Measurements from ENCODE around the gene CDC25B. TPM values are rescaled to one million over a fixed set of nuclear protein-coding genes. Genes with fewer than 3 reads are reported as not detected.
"Not testable (repeated sequence)": the region's sequence is repeated elsewhere in the genome, so short reads cannot be mapped to it uniquely, and the experiment has no call there.

CDC25B gene
- polyA plus RNA-seq, 2 of the 4 experiments (the other 2 are of a cell fraction), result 136 to 150 TPM

DNA sequence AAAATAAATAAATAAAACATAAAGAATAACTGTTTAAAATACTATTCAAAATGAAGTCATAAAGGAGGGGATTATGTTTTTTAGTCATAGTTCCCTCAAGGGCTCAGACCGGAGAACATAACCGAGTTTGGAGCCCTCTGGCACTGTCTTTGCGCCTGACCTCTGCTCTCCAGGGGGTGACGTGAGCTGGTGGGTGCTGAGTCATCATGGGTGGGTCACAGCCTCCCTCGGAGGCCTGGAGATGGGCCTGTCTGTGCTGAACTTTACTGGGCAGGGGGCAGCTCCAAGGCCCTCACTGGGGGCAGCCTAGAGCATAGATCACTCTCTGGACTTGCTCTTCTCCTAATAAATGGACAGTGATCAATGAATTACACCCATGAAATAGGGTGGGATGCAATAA, 47.4 kb downstream of the CDC25B start:
- CTCF ChIA-PET, result interaction anchor here (0.7 to 4.7 kb wide), 8 partner anchors 11 to 167 kb away, joined by 3 to 41 read pairs (median 4); partner anchors contain the start of gene AP5S1
- H3K4me1 ChIP-seq, result peaks cover 28% of the 10 kb centered on the region
- H3K4me3 ChIP-seq, result no peak overlapping the region
- POLR2A ChIA-PET, result interaction anchor here (0.5 to 2.0 kb wide), 2 partner anchors 12 to 23 kb away, joined by 3 to 5 read pairs; partner anchors contain the start of gene AP5S1
- no peaks in the 10 kb centered on the region for H3K9me3 ChIP-seq
- H3K4me2 ChIP-seq, result peak overlapping the region; percentile 56
- 0 out of 2 replicates have a peak, but pooled peaks have one; percentile 21 for TF ChIP-seq FOSL2 (IDR thresholded peaks at IDR 0.05)
- peak; percentile 84 for TF ChIP-seq FOSL2 (CRISPR knock-in tag; IDR thresholded peaks at IDR 0.05)
- TF ChIP-seq, protein P1, sequence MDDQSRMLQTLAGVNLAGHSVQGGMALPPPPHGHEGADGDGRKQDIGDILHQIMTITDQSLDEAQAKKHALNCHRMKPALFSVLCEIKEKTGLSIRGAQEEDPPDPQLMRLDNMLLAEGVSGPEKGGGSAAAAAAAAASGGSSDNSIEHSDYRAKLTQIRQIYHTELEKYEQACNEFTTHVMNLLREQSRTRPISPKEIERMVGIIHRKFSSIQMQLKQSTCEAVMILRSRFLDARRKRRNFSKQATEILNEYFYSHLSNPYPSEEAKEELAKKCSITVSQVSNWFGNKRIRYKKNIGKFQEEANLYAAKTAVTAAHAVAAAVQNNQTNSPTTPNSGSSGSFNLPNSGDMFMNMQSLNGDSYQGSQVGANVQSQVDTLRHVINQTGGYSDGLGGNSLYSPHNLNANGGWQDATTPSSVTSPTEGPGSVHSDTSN (IDR thresholded peaks at IDR 0.05), result no peak
- TF ChIP-seq MAFK (IDR thresholded peaks at IDR 0.05; ENCODE audit: partially characterized antibody), result peak; percentile 96
- TF ChIP-seq NFE2L2 (conservative IDR thresholded peaks at IDR 0.05; ENCODE audit: low read length), result peak; percentile 70; the same call in 1 of the 2 replicates
- no peak for TF ChIP-seq HEYL (CRISPR knock-in tag; IDR thresholded peaks at IDR 0.05)
- TF ChIP-seq TFCP2L1 (CRISPR knock-in tag; IDR thresholded peaks at IDR 0.05), result no peak
- TF ChIP-seq CBX8 (IDR thresholded peaks at IDR 0.05), result no peak
- ATAC-seq (peak; percentile 5 to 31; a peak in 1 of 6 replicates), DNase-seq (ENCODE audit: low read depth in 1 of 2, low spot score in 1 of 2) (peak; percentile 71 to 87), FAIRE-seq (no peak)
- H3K27ac ChIP-seq, result peak overlapping the region; percentile 47 to 74; a peak in 5 of 6 replicates
- 4% methylated on average over 5 of the region's 5 CpGs for WGBS (ENCODE audit: missing lambda C conversion rate)

DNA sequence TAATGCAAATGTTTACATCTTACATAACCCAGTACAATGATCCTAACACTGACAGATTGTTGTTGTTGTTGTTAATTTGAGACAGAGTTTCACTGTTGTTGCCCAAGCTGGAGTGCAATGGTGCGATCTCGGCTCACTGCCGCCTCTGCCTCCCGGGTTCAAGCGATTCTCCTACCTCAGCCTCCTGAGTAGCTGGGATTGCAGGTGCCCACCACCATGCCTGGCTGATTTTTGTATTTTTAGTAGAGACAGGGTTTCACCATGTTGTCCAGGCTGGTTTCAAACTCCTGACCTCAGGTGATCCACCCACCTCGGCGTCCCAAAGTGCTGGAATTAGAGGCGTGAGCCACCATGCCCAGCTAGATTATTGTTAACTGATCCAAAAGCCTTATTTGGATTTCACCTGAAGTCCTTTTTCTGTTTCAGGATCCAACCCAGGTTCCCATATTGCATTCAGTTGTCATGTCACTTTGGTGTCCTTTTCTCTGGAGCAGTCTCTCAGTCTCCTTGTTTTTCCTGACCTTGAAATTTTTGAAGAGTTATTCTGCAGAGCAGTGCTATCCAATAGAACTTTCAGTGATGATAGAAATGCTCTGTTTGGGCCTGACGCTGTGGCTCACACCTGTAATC, 48.0 kb downstream of the CDC25B start:
- peak overlapping the region; percentile 56; the same call in 2 of the 3 replicates for H3K4me2 ChIP-seq

DNA sequence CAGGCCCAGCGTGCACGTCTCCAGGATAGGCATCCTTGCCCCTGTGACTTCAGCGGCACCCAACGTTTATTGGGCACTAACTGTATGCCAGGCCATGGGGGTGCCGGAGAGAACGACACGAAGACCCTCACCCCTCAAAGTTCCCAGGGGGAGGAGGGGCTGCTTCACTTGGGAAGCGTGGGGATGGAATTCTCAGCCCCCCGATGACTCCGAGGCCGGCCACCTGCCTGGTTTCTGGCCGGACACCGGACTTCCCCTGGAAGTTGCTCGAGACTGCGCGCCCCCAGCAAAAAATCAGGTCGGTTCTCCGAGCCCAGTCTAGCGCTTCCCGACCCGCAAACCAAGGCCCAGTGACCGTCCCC, 50.2 kb downstream of the CDC25B start:
- Histone ChIP-seq H3K9me3 (no peaks in the 10 kb centered on the region), H3K4me3 (peak overlapping the region; percentile 70), H3K4me2 (peak overlapping the region; percentile 94), H3K4me1 (peaks cover 28% of the 10 kb centered on the region), H3K27ac (peak overlapping the region; percentile 86 to 92)
- peak; percentile 34; the same call in 1 of the 2 replicates for TF ChIP-seq HDAC2 (IDR thresholded peaks at IDR 0.05)
- peak in 1 of 2 experiments; percentile 50; a peak in 1 of 5 replicates for TF ChIP-seq JUN (IDR thresholded peaks at IDR 0.05)
- peak; percentile 63 for TF ChIP-seq PHF8 (IDR thresholded peaks at IDR 0.05; ENCODE audit: borderline replicate concordance, low read depth)
- no peak for TF ChIP-seq EP300 (IDR thresholded peaks at IDR 0.05)
- no peak for TF ChIP-seq ESRRA (IDR thresholded peaks at IDR 0.05; ENCODE audit: borderline replicate concordance, low read length)
- TF ChIP-seq JUNB (IDR thresholded peaks at IDR 0.05), result no peak
- TF ChIP-seq, protein P2, sequence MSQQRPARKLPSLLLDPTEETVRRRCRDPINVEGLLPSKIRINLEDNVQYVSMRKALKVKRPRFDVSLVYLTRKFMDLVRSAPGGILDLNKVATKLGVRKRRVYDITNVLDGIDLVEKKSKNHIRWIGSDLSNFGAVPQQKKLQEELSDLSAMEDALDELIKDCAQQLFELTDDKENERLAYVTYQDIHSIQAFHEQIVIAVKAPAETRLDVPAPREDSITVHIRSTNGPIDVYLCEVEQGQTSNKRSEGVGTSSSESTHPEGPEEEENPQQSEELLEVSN (IDR thresholded peaks at IDR 0.05; ENCODE audit: borderline replicate concordance, low read depth), result 0 out of 2 replicates have a peak, but pooled peaks have one; percentile 11
- DNase-seq (ENCODE audit: low read depth in 1 of 2, low spot score in 1 of 2), result no peak
- no peak for FAIRE-seq
- whole genome bisulfite sequencing (ENCODE audit: missing lambda C conversion rate), result under 1% methylated on average over 18 of the region's 22 CpGs
- no peak for ATAC-seq
- ChIA-PET POLR2A (no interaction called here), CTCF (interaction anchor here (0.6 to 4.7 kb wide), 2 partner anchors 8 to 57 kb away, joined by 3 to 41 read pairs; no protein-coding TSS in a partner anchor)

More for the DNA sequence above, 48.0 kb downstream of the CDC25B start:
- WGBS (ENCODE audit: missing lambda C conversion rate), result 94% methylated on average over 9 of the region's 9 CpGs
- POLR2A ChIA-PET, result interaction anchor here (2.0 kb wide), 1 partner anchor 24 kb away, joined by 5 read pairs; the partner anchor contains the start of gene AP5S1
- not testable (repeated sequence) for H3K4me3 ChIP-seq; ATAC-seq; DNase-seq (ENCODE audit: low read depth in 1 of 2, low spot score in 1 of 2); FAIRE-seq; H3K9me3 ChIP-seq
- peaks cover 28% of the 10 kb centered on the region for H3K4me1 ChIP-seq
- CTCF ChIA-PET, result interaction anchor here (0.7 to 4.7 kb wide), 8 partner anchors 10 to 168 kb away, joined by 3 to 41 read pairs (median 4); partner anchors contain the start of gene AP5S1
- peak overlapping the region; percentile 47 to 74; a peak in 5 of 6 replicates for H3K27ac ChIP-seq

DNA sequence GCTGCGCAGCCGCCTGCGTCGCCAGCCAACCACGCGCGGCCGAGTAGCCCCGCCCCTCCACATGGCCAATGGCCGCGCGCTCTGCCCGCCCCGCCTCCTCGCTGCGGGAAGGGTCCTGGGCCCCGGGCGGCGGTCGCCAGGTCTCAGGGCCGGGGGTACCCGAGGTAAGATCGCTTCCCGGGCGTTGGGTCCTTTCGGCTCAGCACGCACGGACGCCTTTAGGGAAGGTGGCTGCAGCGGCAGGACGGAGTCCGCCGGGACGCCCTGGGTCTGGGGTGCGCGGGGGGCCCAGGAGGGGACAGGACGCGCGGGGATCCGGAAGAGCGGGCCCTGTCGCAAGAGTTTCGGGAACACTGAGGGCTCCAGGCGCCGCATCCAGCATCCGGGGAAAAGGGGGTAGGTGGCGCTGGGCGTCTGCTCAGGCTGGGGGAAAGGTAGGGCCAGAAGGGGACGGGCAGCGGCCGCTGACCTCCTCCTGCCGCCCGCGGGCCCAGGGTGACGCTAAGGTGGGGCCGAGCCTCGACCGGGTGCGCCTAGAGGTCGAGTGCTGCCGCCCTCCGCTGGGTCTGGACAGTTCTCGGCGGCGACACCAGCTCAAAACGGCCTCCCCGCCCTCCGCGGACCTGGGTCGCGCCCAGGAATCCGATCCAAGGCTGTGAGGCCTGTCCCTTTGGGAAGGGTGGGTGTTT, 50.8 kb downstream of the CDC25B start, which contains the start of gene MAVS:
MAVS (plus strand) TSS at position 95 of the 689 bp plus-strand sequence. CDS start 7,791 bp downstream, outside the sequence.
- POLR2A ChIA-PET, result no interaction called here
- ATAC-seq (peak; percentile 96 to 98), DNase-seq (ENCODE audit: low read depth in 1 of 2, low spot score in 1 of 2) (peak; percentile 87 to 91), FAIRE-seq (no peak)
- Histone ChIP-seq H3K4me2 (peak within 1 kb of the TSS; percentile 94), H3K27ac (peak within 1 kb of the TSS; percentile 86 to 92), H3K4me1 (peaks cover 28% of the 10 kb centered on the region), H3K4me3 (peak within 1 kb of the TSS; percentile 70), H3K9me3 (no peaks in the 10 kb centered on the region)
- CTCF ChIA-PET, result interaction anchor here (0.7 to 1.9 kb wide), 3 partner anchors 14 to 28 kb away, joined by 3 to 9 read pairs (median 3); partner anchors contain the start of gene AP5S1
- WGBS (ENCODE audit: missing lambda C conversion rate), result 0% methylated on average over 25 of the region's 72 CpGs
- TF ChIP-seq, protein P2 (IDR thresholded peaks at IDR 0.05; ENCODE audit: borderline replicate concordance, low read depth), result peak; percentile 5; the same call in 1 of the 2 replicates
- TF ChIP-seq KDM5A (IDR thresholded peaks at IDR 0.05) (no peak), POLR2A (IDR thresholded peaks at IDR 0.05; ENCODE audit: low read length) (peak; percentile 78), JUN (IDR thresholded peaks at IDR 0.05) (peak in 1 of 2 experiments; percentile 87; a peak in 4 of 5 replicates), GATA3 (IDR thresholded peaks at IDR 0.05; ENCODE audit: borderline replicate concordance) (0 out of 2 replicates have a peak, but pooled peaks have one; percentile 18)
- TF ChIP-seq, protein P3, sequence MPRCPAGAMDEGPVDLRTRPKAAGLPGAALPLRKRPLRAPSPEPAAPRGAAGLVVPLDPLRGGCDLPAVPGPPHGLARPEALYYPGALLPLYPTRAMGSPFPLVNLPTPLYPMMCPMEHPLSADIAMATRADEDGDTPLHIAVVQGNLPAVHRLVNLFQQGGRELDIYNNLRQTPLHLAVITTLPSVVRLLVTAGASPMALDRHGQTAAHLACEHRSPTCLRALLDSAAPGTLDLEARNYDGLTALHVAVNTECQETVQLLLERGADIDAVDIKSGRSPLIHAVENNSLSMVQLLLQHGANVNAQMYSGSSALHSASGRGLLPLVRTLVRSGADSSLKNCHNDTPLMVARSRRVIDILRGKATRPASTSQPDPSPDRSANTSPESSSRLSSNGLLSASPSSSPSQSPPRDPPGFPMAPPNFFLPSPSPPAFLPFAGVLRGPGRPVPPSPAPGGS (IDR thresholded peaks at IDR 0.05), result peak; percentile 60; the same call in 1 of the 3 replicates
- TF ChIP-seq, protein P4, sequence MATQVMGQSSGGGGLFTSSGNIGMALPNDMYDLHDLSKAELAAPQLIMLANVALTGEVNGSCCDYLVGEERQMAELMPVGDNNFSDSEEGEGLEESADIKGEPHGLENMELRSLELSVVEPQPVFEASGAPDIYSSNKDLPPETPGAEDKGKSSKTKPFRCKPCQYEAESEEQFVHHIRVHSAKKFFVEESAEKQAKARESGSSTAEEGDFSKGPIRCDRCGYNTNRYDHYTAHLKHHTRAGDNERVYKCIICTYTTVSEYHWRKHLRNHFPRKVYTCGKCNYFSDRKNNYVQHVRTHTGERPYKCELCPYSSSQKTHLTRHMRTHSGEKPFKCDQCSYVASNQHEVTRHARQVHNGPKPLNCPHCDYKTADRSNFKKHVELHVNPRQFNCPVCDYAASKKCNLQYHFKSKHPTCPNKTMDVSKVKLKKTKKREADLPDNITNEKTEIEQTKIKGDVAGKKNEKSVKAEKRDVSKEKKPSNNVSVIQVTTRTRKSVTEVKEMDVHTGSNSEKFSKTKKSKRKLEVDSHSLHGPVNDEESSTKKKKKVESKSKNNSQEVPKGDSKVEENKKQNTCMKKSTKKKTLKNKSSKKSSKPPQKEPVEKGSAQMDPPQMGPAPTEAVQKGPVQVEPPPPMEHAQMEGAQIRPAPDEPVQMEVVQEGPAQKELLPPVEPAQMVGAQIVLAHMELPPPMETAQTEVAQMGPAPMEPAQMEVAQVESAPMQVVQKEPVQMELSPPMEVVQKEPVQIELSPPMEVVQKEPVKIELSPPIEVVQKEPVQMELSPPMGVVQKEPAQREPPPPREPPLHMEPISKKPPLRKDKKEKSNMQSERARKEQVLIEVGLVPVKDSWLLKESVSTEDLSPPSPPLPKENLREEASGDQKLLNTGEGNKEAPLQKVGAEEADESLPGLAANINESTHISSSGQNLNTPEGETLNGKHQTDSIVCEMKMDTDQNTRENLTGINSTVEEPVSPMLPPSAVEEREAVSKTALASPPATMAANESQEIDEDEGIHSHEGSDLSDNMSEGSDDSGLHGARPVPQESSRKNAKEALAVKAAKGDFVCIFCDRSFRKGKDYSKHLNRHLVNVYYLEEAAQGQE (IDR thresholded peaks at IDR 0.05), result 0 out of 2 replicates have a peak, but pooled peaks have one; percentile 23
